Measurements from ENCODE around the gene THSD4.

DNA sequence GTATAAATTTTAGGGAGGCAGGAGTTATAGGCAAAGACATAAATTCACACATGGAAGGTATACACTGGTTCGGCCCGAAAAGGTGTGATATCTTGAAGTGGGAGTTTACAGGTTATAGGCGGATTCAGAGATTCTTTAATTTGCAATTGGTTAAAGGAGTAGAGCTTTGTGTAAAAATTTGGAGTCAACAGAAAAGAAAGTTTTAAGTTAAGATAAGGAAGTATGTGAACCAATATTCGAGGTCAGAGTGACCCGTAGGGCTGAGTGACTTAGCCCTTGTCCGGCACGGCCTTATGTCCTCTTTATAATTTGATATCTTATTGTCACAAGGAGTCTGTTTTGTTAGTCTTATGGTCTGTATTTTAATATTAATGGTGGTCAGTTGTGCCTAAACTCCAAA, 10.6 kb upstream of the THSD4 start:
- TF ChIP-seq, protein P1, sequence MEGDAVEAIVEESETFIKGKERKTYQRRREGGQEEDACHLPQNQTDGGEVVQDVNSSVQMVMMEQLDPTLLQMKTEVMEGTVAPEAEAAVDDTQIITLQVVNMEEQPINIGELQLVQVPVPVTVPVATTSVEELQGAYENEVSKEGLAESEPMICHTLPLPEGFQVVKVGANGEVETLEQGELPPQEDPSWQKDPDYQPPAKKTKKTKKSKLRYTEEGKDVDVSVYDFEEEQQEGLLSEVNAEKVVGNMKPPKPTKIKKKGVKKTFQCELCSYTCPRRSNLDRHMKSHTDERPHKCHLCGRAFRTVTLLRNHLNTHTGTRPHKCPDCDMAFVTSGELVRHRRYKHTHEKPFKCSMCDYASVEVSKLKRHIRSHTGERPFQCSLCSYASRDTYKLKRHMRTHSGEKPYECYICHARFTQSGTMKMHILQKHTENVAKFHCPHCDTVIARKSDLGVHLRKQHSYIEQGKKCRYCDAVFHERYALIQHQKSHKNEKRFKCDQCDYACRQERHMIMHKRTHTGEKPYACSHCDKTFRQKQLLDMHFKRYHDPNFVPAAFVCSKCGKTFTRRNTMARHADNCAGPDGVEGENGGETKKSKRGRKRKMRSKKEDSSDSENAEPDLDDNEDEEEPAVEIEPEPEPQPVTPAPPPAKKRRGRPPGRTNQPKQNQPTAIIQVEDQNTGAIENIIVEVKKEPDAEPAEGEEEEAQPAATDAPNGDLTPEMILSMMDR (conservative IDR thresholded peaks at IDR 0.05; ENCODE audit: low read length), result no peak
- no peak for TF ChIP-seq EZH2phosphoT487 (IDR thresholded peaks at IDR 0.05; ENCODE audit: borderline replicate concordance)

All from Loucy (cell line).